Stimulated activated naive CD8-positive, alpha-beta T cell treated with anti-CD3 and anti-CD28 coated beads, Interleukin-15, Interleukin-2, amounts not matched to agents 100 ng/mL and 50 ng/mL, for 24 hours (primary cell): ENCODE results near the gene PDE6G.
A peak's percentile ranks its signal among the peaks of the same experiment; 100 is the strongest.
"Not testable (repeated sequence)": the region's sequence is repeated elsewhere in the genome, so short reads cannot be mapped to it uniquely, and the experiment has no call there.

Source experiments
- H3K27ac Mint-ChIP-seq: one replicate; pipeline ENCODE4 v1.8.0; 2021; ENCODE audit warnings: mild to moderate bottlenecking, mixed read lengths
- H3K27me3 Mint-ChIP-seq: one replicate; pipeline ENCODE4 v1.8.0; 2021; ENCODE audit warnings: mixed read lengths
- H3K36me3 Mint-ChIP-seq: one replicate; pipeline ENCODE4 v1.8.0; 2021; ENCODE audit warnings: low read depth, mixed read lengths
- H3K4me1 Mint-ChIP-seq: one replicate; pipeline ENCODE4 v1.8.0; 2021; ENCODE audit warnings: low read depth, mixed read lengths
- H3K4me3 Mint-ChIP-seq: one replicate; pipeline ENCODE4 v1.8.0; 2021; ENCODE audit warnings: mild to moderate bottlenecking, mixed read lengths
- H3K9me3 Mint-ChIP-seq: one replicate; pipeline ENCODE4 v1.8.0; 2021; ENCODE audit warnings: mixed read lengths

Gene PDE6G

GRCh38 chr17:81638683-81639082 lies 17.7 kb downstream of the PDE6G start:
- H3K4me3 Mint-ChIP-seq, result no peak overlapping the region
- H3K27me3 Mint-ChIP-seq, result no peaks in the 10 kb centered on the region
- peaks cover 18% of the 10 kb centered on the region for H3K4me1 Mint-ChIP-seq
- no peak overlapping the region for H3K27ac Mint-ChIP-seq
- H3K36me3 Mint-ChIP-seq, result no peaks in the 10 kb centered on the region
- no peaks in the 10 kb centered on the region for H3K9me3 Mint-ChIP-seq

GRCh38 chr17:81636505-81637288 lies 19.6 kb downstream of the PDE6G start, which contains the start of the genes NPLOC4 and TSPAN10:
TSS of gene NPLOC4 (minus strand) at chr17:81637112. CDS start at chr17:81636930, 182 bp downstream.
TSS of gene TSPAN10 (plus strand) at chr17:81637196. CDS start at chr17:81642413, 5,217 bp downstream.
- peaks cover 5% of the 10 kb centered on the region for H3K36me3 Mint-ChIP-seq
- peaks cover 24% of the 10 kb centered on the region for H3K4me1 Mint-ChIP-seq
- H3K9me3 Mint-ChIP-seq, result no peaks in the 10 kb centered on the region
- H3K4me3 Mint-ChIP-seq, result peak within 1 kb of the TSS; percentile 94
- H3K27ac Mint-ChIP-seq, result peak within 1 kb of the TSS; percentile 94
- no peaks in the 10 kb centered on the region for H3K27me3 Mint-ChIP-seq

- H3K9me3 Mint-ChIP-seq, result no peaks in the 10 kb centered on the region
- no peaks in the 10 kb centered on the region for H3K27me3 Mint-ChIP-seq
- peaks cover 10% of the 10 kb centered on the region for H3K36me3 Mint-ChIP-seq
- H3K27ac Mint-ChIP-seq, result peak overlapping the region; percentile 94
- peak overlapping the region; percentile 94 for H3K4me3 Mint-ChIP-seq
- H3K4me1 Mint-ChIP-seq, result peaks cover 24% of the 10 kb centered on the region
Measured at GRCh38 chr17:81635973-81636504, 20.3 kb downstream of the PDE6G start.

GRCh38 chr17:81635431-81635830 lies 20.9 kb downstream of the PDE6G start:
- H3K27me3 Mint-ChIP-seq, result no peaks in the 10 kb centered on the region
- no peaks in the 10 kb centered on the region for H3K9me3 Mint-ChIP-seq
- peak overlapping the region; percentile 94 for H3K4me3 Mint-ChIP-seq
- peak overlapping the region; percentile 94 for H3K27ac Mint-ChIP-seq
- H3K4me1 Mint-ChIP-seq, result peaks cover 24% of the 10 kb centered on the region
- peaks cover 10% of the 10 kb centered on the region for H3K36me3 Mint-ChIP-seq

- H3K36me3 Mint-ChIP-seq, result peaks cover 40% of the 10 kb centered on the region
- H3K9me3 Mint-ChIP-seq, result no peaks in the 10 kb centered on the region
- peaks cover 20% of the 10 kb centered on the region for H3K4me1 Mint-ChIP-seq
- no peak overlapping the region for H3K4me3 Mint-ChIP-seq
- no peak overlapping the region for H3K27ac Mint-ChIP-seq
- H3K27me3 Mint-ChIP-seq, result no peaks in the 10 kb centered on the region
Measured at GRCh38 chr17:81631482-81631881, 24.9 kb downstream of the PDE6G start.

GRCh38 chr17:81630274-81630673 lies 26.1 kb downstream of the PDE6G start:
- Mint-ChIP-seq H3K9me3 (no peaks in the 10 kb centered on the region), H3K27ac (no peak overlapping the region), H3K36me3 (peaks cover 50% of the 10 kb centered on the region), H3K4me1 (peaks cover 9% of the 10 kb centered on the region), H3K27me3 (no peaks in the 10 kb centered on the region), H3K4me3 (no peak overlapping the region)

GRCh38 chr17:81621494-81622130 lies 34.7 kb downstream of the PDE6G start:
- Mint-ChIP-seq H3K4me3 (no peak overlapping the region), H3K27me3 (no peaks in the 10 kb centered on the region), H3K36me3 (peaks cover 63% of the 10 kb centered on the region), H3K27ac (no peak overlapping the region), H3K9me3 (no peaks in the 10 kb centered on the region), H3K4me1 (peaks cover 4% of the 10 kb centered on the region)

GRCh38 chr17:81618307-81618706 lies 38.0 kb downstream of the PDE6G start:
- peaks cover 54% of the 10 kb centered on the region for H3K36me3 Mint-ChIP-seq
- peaks cover 31% of the 10 kb centered on the region for H3K4me1 Mint-ChIP-seq
- H3K4me3 Mint-ChIP-seq, result not testable (repeated sequence)

GRCh38 chr17:81616877-81617276 lies 39.5 kb downstream of the PDE6G start:
- H3K27ac Mint-ChIP-seq, result no peak overlapping the region
- no peak overlapping the region for H3K4me3 Mint-ChIP-seq
- peaks cover 64% of the 10 kb centered on the region for H3K36me3 Mint-ChIP-seq
- H3K9me3 Mint-ChIP-seq, result no peaks in the 10 kb centered on the region
- peaks cover 33% of the 10 kb centered on the region for H3K4me1 Mint-ChIP-seq
- H3K27me3 Mint-ChIP-seq, result no peaks in the 10 kb centered on the region

More at GRCh38 chr17:81618307-81618706, 38.0 kb downstream of the PDE6G start:
- H3K27me3 Mint-ChIP-seq, H3K27ac Mint-ChIP-seq, H3K9me3 Mint-ChIP-seq: not testable (repeated sequence)

GRCh38 chr17:81615401-81615930 lies 40.9 kb downstream of the PDE6G start:
- Mint-ChIP-seq H3K27me3 (no peaks in the 10 kb centered on the region), H3K9me3 (no peaks in the 10 kb centered on the region), H3K36me3 (peaks cover 51% of the 10 kb centered on the region), H3K27ac (peak overlapping the region; percentile 94), H3K4me1 (peaks cover 33% of the 10 kb centered on the region), H3K4me3 (no peak overlapping the region)

- Mint-ChIP-seq H3K27me3 (no peaks in the 10 kb centered on the region), H3K9me3 (no peaks in the 10 kb centered on the region), H3K4me1 (peaks cover 45% of the 10 kb centered on the region), H3K27ac (no peak overlapping the region), H3K4me3 (no peak overlapping the region), H3K36me3 (peaks cover 57% of the 10 kb centered on the region)
Measured at GRCh38 chr17:81612172-81612970, 44.0 kb downstream of the PDE6G start.

GRCh38 chr17:81609541-81610311 lies 46.6 kb downstream of the PDE6G start:
- Mint-ChIP-seq H3K27me3 (no peaks in the 10 kb centered on the region), H3K36me3 (peaks cover 60% of the 10 kb centered on the region), H3K9me3 (no peaks in the 10 kb centered on the region), H3K4me1 (peaks cover 28% of the 10 kb centered on the region), H3K4me3 (no peak overlapping the region), H3K27ac (no peak overlapping the region)

- H3K9me3 Mint-ChIP-seq, result no peaks in the 10 kb centered on the region
- peaks cover 66% of the 10 kb centered on the region for H3K36me3 Mint-ChIP-seq
- peaks cover 17% of the 10 kb centered on the region for H3K4me1 Mint-ChIP-seq
- H3K4me3 Mint-ChIP-seq, result no peak overlapping the region
- H3K27ac Mint-ChIP-seq, result peak overlapping the region; percentile 26
- no peaks in the 10 kb centered on the region for H3K27me3 Mint-ChIP-seq
Measured at GRCh38 chr17:81608605-81609004, 47.7 kb downstream of the PDE6G start.

- peaks cover 12% of the 10 kb centered on the region for H3K4me1 Mint-ChIP-seq
- peak overlapping the region; percentile 55 for H3K27ac Mint-ChIP-seq
- no peak overlapping the region for H3K4me3 Mint-ChIP-seq
- H3K36me3 Mint-ChIP-seq, result peaks cover 63% of the 10 kb centered on the region
- no peaks in the 10 kb centered on the region for H3K27me3 Mint-ChIP-seq
- H3K9me3 Mint-ChIP-seq, result no peaks in the 10 kb centered on the region
Measured at GRCh38 chr17:81608082-81608481, 48.3 kb downstream of the PDE6G start.
